ENCODE measurements around the gene ZNF786. TPM values are rescaled to one million over a fixed set of nuclear protein-coding genes. Genes with fewer than 3 reads are reported as not detected.
"Not testable (repeated sequence)": the region's sequence is repeated elsewhere in the genome, so short reads cannot be mapped to it uniquely, and the experiment has no call there.

The ZNF786 gene
- total RNA-seq, 1 donor from 2014 or later: 3.2 TPM

- ATAC-seq: no peak
Measured at GRCh38 chr7:149081914-149082313, 8.6 kb downstream of the ZNF786 start.

- no peak for ATAC-seq
Measured at GRCh38 chr7:149077594-149077993, 12.9 kb downstream of the ZNF786 start.

GRCh38 chr7:149075286-149075685, 15.2 kb downstream of the ZNF786 start:
- ATAC-seq: no peak

GRCh38 chr7:149074116-149074885, 16.2 kb downstream of the ZNF786 start:
- peak; percentile 79 for ATAC-seq

GRCh38 chr7:149072438-149072775, 18.1 kb downstream of the ZNF786 start:
- no peak for ATAC-seq

GRCh38 chr7:149071641-149072437, 18.7 kb downstream of the ZNF786 start:
- peak; percentile 27 for ATAC-seq

GRCh38 chr7:149071182-149071635, 19.3 kb downstream of the ZNF786 start:
- no peak for ATAC-seq

GRCh38 chr7:149070372-149071125, 20.0 kb downstream of the ZNF786 start:
- no peak for ATAC-seq

GRCh38 chr7:149067869-149068268, 22.6 kb downstream of the ZNF786 start:
- no peak for ATAC-seq

- ATAC-seq: no peak
Measured at GRCh38 chr7:149063476-149063875, 27.0 kb downstream of the ZNF786 start.

GRCh38 chr7:149062217-149062899, 28.2 kb downstream of the ZNF786 start:
- not testable (repeated sequence) for ATAC-seq

- ATAC-seq: no peak
Measured at GRCh38 chr7:149060156-149060555, 30.4 kb downstream of the ZNF786 start.

GRCh38 chr7:149053885-149054284, 36.6 kb downstream of the ZNF786 start:
- no peak for ATAC-seq

- ATAC-seq: no peak
Measured at GRCh38 chr7:149053384-149053783, 37.1 kb downstream of the ZNF786 start.

GRCh38 chr7:149050941-149051340, 39.6 kb downstream of the ZNF786 start:
- peak; percentile 38 for ATAC-seq

- ATAC-seq: no peak
Measured at GRCh38 chr7:149048805-149049204, 41.7 kb downstream of the ZNF786 start.

GRCh38 chr7:149046416-149046815, 44.1 kb downstream of the ZNF786 start:
- ATAC-seq: no peak

GRCh38 chr7:149043936-149044335, 46.6 kb downstream of the ZNF786 start:
- no peak for ATAC-seq

GRCh38 chr7:149041350-149041749, 49.2 kb downstream of the ZNF786 start:
- ATAC-seq: no peak

- ATAC-seq: not testable (repeated sequence)
Measured at GRCh38 chr7:149038641-149039040, 51.9 kb downstream of the ZNF786 start.

GRCh38 chr7:149036676-149037075, 53.8 kb downstream of the ZNF786 start:
- no peak for ATAC-seq

GRCh38 chr7:149031353-149031910, 59.1 kb downstream of the ZNF786 start:
- ATAC-seq: no peak
